ENCODE data around the gene GTF2H2C_2.
"Not testable (repeated sequence)": the region's sequence is repeated elsewhere in the genome, so short reads cannot be mapped to it uniquely, and the experiment has no call there.

- not testable (repeated sequence) for TF ChIP-seq CTCF (IDR thresholded peaks at IDR 0.05 in 2 of 3, conservative IDR thresholded peaks at IDR 0.05 in 1 of 3; ENCODE audit: borderline replicate concordance in 1 of 3, insufficient read depth in 1 of 3, low read depth in 2 of 3, low read length in 2 of 3); SRF (IDR thresholded peaks at IDR 0.05; ENCODE audit: low read depth); REST (IDR thresholded peaks at IDR 0.05; ENCODE audit: low read depth); ATF3 (IDR thresholded peaks at IDR 0.05); POLR2AphosphoS5 (IDR thresholded peaks at IDR 0.05; ENCODE audit: low read depth, low read length); ELF1 (IDR thresholded peaks at IDR 0.05; ENCODE audit: borderline replicate concordance, low read depth); EZH2 (IDR thresholded peaks at IDR 0.05); TCF7L2 (IDR thresholded peaks at IDR 0.05; ENCODE audit: borderline replicate concordance, extremely low read depth, insufficient read depth, insufficient read length); JUND (IDR thresholded peaks at IDR 0.05); ZFX (IDR thresholded peaks at IDR 0.05); ZNF274 (IDR thresholded peaks at IDR 0.05; ENCODE audit: low read depth, low read length); MAX (IDR thresholded peaks at IDR 0.05); EGR1 (IDR thresholded peaks at IDR 0.05; ENCODE audit: low read depth)
Observed at GRCh38 chr5:70451249-70451984, 36.2 kb downstream of the GTF2H2C_2 start.

Measured in HCT116 (cell line).